HG02884 (cell line): ENCODE measurements around the gene EID1.

ENCODE experiments used
- ATAC-seq: cut with Tn5 transposase; IDR thresholded peaks from one replicate; pipeline ENCODE4 v1.9.1; 2021; ENCODE audit warnings: mild to moderate bottlenecking, moderate library complexity; ENCODE audit not compliant: unreplicated experiment

Gene EID1

GRCh38 chr15:48868536-48868935 is 9.4 kb upstream of the EID1 start:
- ATAC-seq = no peak

- no peak for ATAC-seq
These were observed 8.0 kb upstream of the EID1 start for GRCh38 chr15:48869966-48870365.

- ATAC-seq = no peak
These were observed 6.4 kb upstream of the EID1 start for GRCh38 chr15:48871542-48871941.

GRCh38 chr15:48872632-48873031 is 5.3 kb upstream of the EID1 start:
- no peak for ATAC-seq

- no peak for ATAC-seq
These were observed 2.5 kb upstream of the EID1 start for GRCh38 chr15:48875241-48875960.

- ATAC-seq = no peak
These were observed 1.9 kb upstream of the EID1 start for GRCh38 chr15:48876057-48876456.

- ATAC-seq = no peak
These were observed 2.2 kb downstream of the EID1 start for GRCh38 chr15:48880070-48880634.

GRCh38 chr15:48883699-48884098 is 5.8 kb downstream of the EID1 start:
- no peak for ATAC-seq

GRCh38 chr15:48887144-48887543 is 9.2 kb downstream of the EID1 start:
- ATAC-seq = no peak

GRCh38 chr15:48888191-48888590 is 10.3 kb downstream of the EID1 start:
- no peak for ATAC-seq

- no peak for ATAC-seq
These were observed 10.9 kb downstream of the EID1 start for GRCh38 chr15:48888836-48889235.

- ATAC-seq = no peak
These were observed 12.0 kb downstream of the EID1 start for GRCh38 chr15:48889925-48890324.

- ATAC-seq = no peak
These were observed 12.5 kb downstream of the EID1 start for GRCh38 chr15:48890375-48890972.

GRCh38 chr15:48891232-48891765 is 13.4 kb downstream of the EID1 start:
- no peak for ATAC-seq

GRCh38 chr15:48893311-48893710 is 15.4 kb downstream of the EID1 start:
- no peak for ATAC-seq

GRCh38 chr15:48896869-48897814 is 19.2 kb downstream of the EID1 start:
- ATAC-seq = no peak

- ATAC-seq = no peak
These were observed 20.1 kb downstream of the EID1 start for GRCh38 chr15:48898032-48898431.

GRCh38 chr15:48898446-48898845 is 20.5 kb downstream of the EID1 start:
- ATAC-seq = no peak

GRCh38 chr15:48899793-48900192 is 21.9 kb downstream of the EID1 start:
- ATAC-seq = no peak

- no peak for ATAC-seq
These were observed 26.8 kb downstream of the EID1 start for GRCh38 chr15:48904758-48905157.

- no peak for ATAC-seq
These were observed 27.3 kb downstream of the EID1 start for GRCh38 chr15:48905216-48905615.
